ENCODE data around the gene TMC1. TPM values are rescaled to one million over a fixed set of nuclear protein-coding genes. Genes with fewer than 3 reads are reported as not detected.

The TMC1 gene
- total RNA-seq, 1 donor from 2014 or later = not detected

GRCh38 chr9:72734631-72735030 lies 213.2 kb downstream of the TMC1 start:
- no peaks in the 10 kb centered on the region for H3K36me3 Mint-ChIP-seq (ENCODE audit: unreplicated experiment)

GRCh38 chr9:72743836-72744235 lies 222.4 kb downstream of the TMC1 start:
- Mint-ChIP-seq H3K4me3 (ENCODE audit: unreplicated experiment) (no peak overlapping the region), H3K36me3 (ENCODE audit: unreplicated experiment) (no peaks in the 10 kb centered on the region), H3K4me1 (ENCODE audit: unreplicated experiment) (no peaks in the 10 kb centered on the region), H3K9me3 (ENCODE audit: unreplicated experiment) (no peaks in the 10 kb centered on the region), H3K27ac (ENCODE audit: unreplicated experiment) (no peak overlapping the region), H3K27me3 (ENCODE audit: unreplicated experiment) (peaks cover 44% of the 10 kb centered on the region)
- no peak for TF ChIP-seq CTCF (IDR thresholded peaks at IDR 0.05)
- no peak for DNase-seq (ENCODE audit: extremely low spot score, unreplicated experiment)

More at GRCh38 chr9:72734631-72735030, 213.2 kb downstream of the TMC1 start:
- no peak for DNase-seq (ENCODE audit: extremely low spot score, unreplicated experiment)
- H3K4me3 Mint-ChIP-seq (ENCODE audit: unreplicated experiment) = no peak overlapping the region
- peaks cover 39% of the 10 kb centered on the region for H3K27me3 Mint-ChIP-seq (ENCODE audit: unreplicated experiment)
- no peak overlapping the region for H3K27ac Mint-ChIP-seq (ENCODE audit: unreplicated experiment)
- TF ChIP-seq CTCF (IDR thresholded peaks at IDR 0.05) = no peak
- no peaks in the 10 kb centered on the region for H3K4me1 Mint-ChIP-seq (ENCODE audit: unreplicated experiment)
- H3K9me3 Mint-ChIP-seq (ENCODE audit: unreplicated experiment) = no peaks in the 10 kb centered on the region

GRCh38 chr9:72749276-72749675 lies 227.9 kb downstream of the TMC1 start:
- no peaks in the 10 kb centered on the region for H3K4me1 Mint-ChIP-seq (ENCODE audit: unreplicated experiment)
- no peaks in the 10 kb centered on the region for H3K9me3 Mint-ChIP-seq (ENCODE audit: unreplicated experiment)
- TF ChIP-seq CTCF (IDR thresholded peaks at IDR 0.05) = no peak
- no peak for DNase-seq (ENCODE audit: extremely low spot score, unreplicated experiment)
- no peaks in the 10 kb centered on the region for H3K36me3 Mint-ChIP-seq (ENCODE audit: unreplicated experiment)
- H3K4me3 Mint-ChIP-seq (ENCODE audit: unreplicated experiment) = no peak overlapping the region
- H3K27ac Mint-ChIP-seq (ENCODE audit: unreplicated experiment) = no peak overlapping the region
- H3K27me3 Mint-ChIP-seq (ENCODE audit: unreplicated experiment) = peaks cover 29% of the 10 kb centered on the region

- H3K4me1 Mint-ChIP-seq (ENCODE audit: unreplicated experiment) = no peaks in the 10 kb centered on the region
- H3K4me3 Mint-ChIP-seq (ENCODE audit: unreplicated experiment) = no peak overlapping the region
- no peaks in the 10 kb centered on the region for H3K36me3 Mint-ChIP-seq (ENCODE audit: unreplicated experiment)
- peaks cover 33% of the 10 kb centered on the region for H3K27me3 Mint-ChIP-seq (ENCODE audit: unreplicated experiment)
- no peak for TF ChIP-seq CTCF (IDR thresholded peaks at IDR 0.05)
- H3K9me3 Mint-ChIP-seq (ENCODE audit: unreplicated experiment) = no peaks in the 10 kb centered on the region
- DNase-seq (ENCODE audit: extremely low spot score, unreplicated experiment) = no peak
- no peak overlapping the region for H3K27ac Mint-ChIP-seq (ENCODE audit: unreplicated experiment)
Observed at GRCh38 chr9:72751541-72751940, 230.1 kb downstream of the TMC1 start.

GRCh38 chr9:72753266-72753893 lies 232.0 kb downstream of the TMC1 start:
- TF ChIP-seq CTCF (IDR thresholded peaks at IDR 0.05) = peak; percentile 63
- Mint-ChIP-seq H3K27me3 (ENCODE audit: unreplicated experiment) (peaks cover 40% of the 10 kb centered on the region), H3K9me3 (ENCODE audit: unreplicated experiment) (no peaks in the 10 kb centered on the region), H3K4me3 (ENCODE audit: unreplicated experiment) (no peak overlapping the region), H3K4me1 (ENCODE audit: unreplicated experiment) (no peaks in the 10 kb centered on the region), H3K36me3 (ENCODE audit: unreplicated experiment) (no peaks in the 10 kb centered on the region), H3K27ac (ENCODE audit: unreplicated experiment) (no peak overlapping the region)
- DNase-seq (ENCODE audit: extremely low spot score, unreplicated experiment) = no peak
